Smooth muscle cell (in vitro differentiated cells): ENCODE results near the gene TBX15. TPM values are rescaled to one million over a fixed set of nuclear protein-coding genes. Genes with fewer than 3 reads are reported as not detected.

Source experiments
- DNase-seq: peaks from one replicate; lab custom pipeline; 2025; ENCODE audit not compliant: unreplicated experiment; lab: John Stamatoyannopoulos, UW
- H2AFZ ChIP-seq: fragments of 200-600 bp; sonication (generic); 2 replicates; pipeline ENCODE4 v1.6.0; 2016; ENCODE audit warnings: antibody characterized with exemption, low read depth, mild to moderate bottlenecking
- H3F3A ChIP-seq: fragments of 200-600 bp; sonication (generic); 2 replicates; pipeline ENCODE4 v1.6.0; 2017; ENCODE audit warnings: antibody characterized with exemption, low read depth
- H3K27ac ChIP-seq: fragments of 200-600 bp; sonication (generic); 2 replicates; pipeline ENCODE4 v1.5.1; 2016; ENCODE audit warnings: low read depth, mild to moderate bottlenecking
- H3K27me3 ChIP-seq: fragments of 200-600 bp; sonication (generic); 2 replicates; pipeline ENCODE4 v1.6.1; 2016; ENCODE audit warnings: low read depth, mild to moderate bottlenecking
- H3K36me3 ChIP-seq: fragments of 200-600 bp; sonication (generic); 2 replicates; pipeline ENCODE4 v1.5.1; 2016; ENCODE audit warnings: low read depth
- H3K4me1 ChIP-seq: fragments of 200-600 bp; sonication (generic); 2 replicates; pipeline ENCODE4 v1.5.1; 2016; ENCODE audit warnings: low read depth
- H3K4me2 ChIP-seq: fragments of 200-600 bp; sonication (generic); 2 replicates; pipeline ENCODE4 v1.6.0; 2016; ENCODE audit warnings: mild to moderate bottlenecking
- H3K4me3 ChIP-seq: fragments of 200-600 bp; sonication (generic); 2 replicates; pipeline ENCODE4 v1.5.1; 2016; ENCODE audit warnings: mild to moderate bottlenecking
- H3K79me2 ChIP-seq: fragments of 200-600 bp; sonication (generic); 2 replicates; pipeline ENCODE4 v1.6.0; 2016; ENCODE audit warnings: low read depth, mild to moderate bottlenecking
- H3K9ac ChIP-seq: fragments of 200-600 bp; sonication (generic); 2 replicates; pipeline ENCODE4 v1.6.0; 2016; ENCODE audit warnings: low read depth
- H3K9me3 ChIP-seq: fragments of 200-600 bp; sonication (generic); replicated peaks from 2 replicates; pipeline ENCODE4 v1.5.1; 2016; ENCODE audit warnings: low read depth
- H4K20me1 ChIP-seq: fragments of 200-600 bp; sonication (generic); 2 replicates; pipeline ENCODE4 v1.6.0; 2016; ENCODE audit warnings: low read depth
- CTCF ChIP-seq: fragments of 200-600 bp; sonication (generic); IDR thresholded peaks from 2 replicates; pipeline ENCODE4 v1.5.1; 2017; ENCODE audit warnings: borderline replicate concordance, mild to moderate bottlenecking, antibody characterized with exemption; ENCODE audit not compliant: insufficient read depth, poor library complexity, severe bottlenecking
- WGBS: methylation state at CpG from one replicate; pipeline ENCODE4 v1.1.7; 2016; ENCODE audit warnings: low lambda C conversion rate; 5-methylcytosine and 5-hydroxymethylcytosine counted together
- polyA plus RNA-seq: library from polyadenylated mRNA; unstranded; fragments of >200 nt; fragmentation: Nextera tagmentation; extraction: Ambion mirVana; gene quantifications from 2 replicates; pipeline ENCODE4 v1.2.1, GENCODE V29; 2016
- small RNA-seq: library from RNA; depleted of rRNA; stranded (forward); fragments of <200 nt; gene quantifications from one replicate; pipeline ENCODE3, GENCODE V24; 2014
- total RNA-seq: library from RNA; depleted of rRNA; stranded (reverse); fragments of >200 nt; gene quantifications from 2 replicates; pipeline ENCODE4 v1.2.3, GENCODE V29; 2014

The TBX15 gene
- total and polyA plus RNA-seq, 2 experiments from 2014 or later, result 2.7 to 3.5 TPM

GRCh38 chr1:118842452-118843201 is 145.5 kb downstream of the TBX15 start:
- H3K4me2 ChIP-seq, result no peak overlapping the region
- no peak overlapping the region for H3K9ac ChIP-seq
- peaks cover 5% of the 10 kb centered on the region for H3K27me3 ChIP-seq
- H3K9me3 ChIP-seq, result no peaks in the 10 kb centered on the region
- H3K4me3 ChIP-seq, result no peak overlapping the region
- no peaks in the 10 kb centered on the region for H3K4me1 ChIP-seq
- DNase-seq, result no peak
- 82% methylated on average over 14 of the region's 14 CpGs for WGBS
- H2AFZ ChIP-seq, result no peak overlapping the region
- no peaks in the 10 kb centered on the region for H3F3A ChIP-seq
- H4K20me1 ChIP-seq, result no peaks in the 10 kb centered on the region
- no peak for TF ChIP-seq CTCF
- no peak overlapping the region for H3K27ac ChIP-seq
- no peaks in the 10 kb centered on the region for H3K36me3 ChIP-seq
- no peaks in the 10 kb centered on the region for H3K79me2 ChIP-seq

- no peaks in the 10 kb centered on the region for H3K4me1 ChIP-seq
- H3K4me3 ChIP-seq, result no peak overlapping the region
- no peak for DNase-seq
- no peak overlapping the region for H3K9ac ChIP-seq
- no peak overlapping the region for H2AFZ ChIP-seq
- H3K27ac ChIP-seq, result no peak overlapping the region
- no peak overlapping the region for H3K4me2 ChIP-seq
- H3F3A ChIP-seq, result no peaks in the 10 kb centered on the region
- TF ChIP-seq CTCF, result no peak
- H3K9me3 ChIP-seq, result no peaks in the 10 kb centered on the region
- H3K79me2 ChIP-seq, result no peaks in the 10 kb centered on the region
- peaks cover 5% of the 10 kb centered on the region for H3K27me3 ChIP-seq
- H4K20me1 ChIP-seq, result no peaks in the 10 kb centered on the region
- no peaks in the 10 kb centered on the region for H3K36me3 ChIP-seq
Measured at GRCh38 chr1:118841521-118841920, 146.6 kb downstream of the TBX15 start.

Small RNAs within 50 kb of the gene (small RNA-seq; reads per million reads assigned to genes)
- not detected for gene AL139420.2

Other genes with a start within 250 kb of the TBX15 start
- gene WARS2, start 152.3 kb upstream of the TBX15 start, total RNA-seq, result 9.6 and 11.0 TPM in 2 replicates
- 5.9 and 6.2 TPM in 2 replicates for gene WARS2, start 152.3 kb upstream of the TBX15 start, polyA plus RNA-seq